ENCODE data around the gene CALML6. TPM values are rescaled to one million over a fixed set of nuclear protein-coding genes. Genes with fewer than 3 reads are reported as not detected.
A peak's percentile ranks its signal among the peaks of the same experiment; 100 is the strongest.

CALML6 gene
- total RNA-seq, 4 donors from 2014 or later, result 0.42 to 0.78 TPM; not detected in 2

GRCh38 chr1:1920608-1921458 is 5.8 kb downstream of the CALML6 start:
- no peaks in the 10 kb centered on the region for H3K9me3 ChIP-seq
- no peak for DNase-seq (ENCODE audit: low spot score in 2 of 2)
- WGBS, 2 donors, result 67 to 82% methylated on average over 8 to 16 of the region's 27 CpGs
- peaks cover 0 to 31% (median 12%) of the 10 kb centered on the region in 4 donors for H3K4me1 ChIP-seq
- TF ChIP-seq CTCF (IDR thresholded peaks at IDR 0.05) (no peak), EP300 (IDR thresholded peaks at IDR 0.05) (no peak), POLR2A (IDR thresholded peaks at IDR 0.05) (no peak)
- peak overlapping the region in 1 of 4 donors; percentile 70 for H3K27ac ChIP-seq
- peaks cover 0 to 5% of the 10 kb centered on the region in 2 donors for H3K27me3 ChIP-seq
- no peaks in the 10 kb centered on the region for H3K36me3 ChIP-seq
- no peak overlapping the region for H3K4me3 ChIP-seq

- DNase-seq (ENCODE audit: low spot score in 2 of 2), result no peak
- TF ChIP-seq CTCF (IDR thresholded peaks at IDR 0.05) (no peak), POLR2A (IDR thresholded peaks at IDR 0.05) (no peak), EP300 (IDR thresholded peaks at IDR 0.05) (no peak)
- Histone ChIP-seq H3K4me3 (no peak overlapping the region), H3K36me3 (no peaks in the 10 kb centered on the region), H3K27ac (no peak overlapping the region), H3K9me3 (no peaks in the 10 kb centered on the region), H3K27me3 (no peaks in the 10 kb centered on the region), H3K4me1 (peaks cover 0 to 31% (median 12%) of the 10 kb centered on the region in 4 donors)
- WGBS, 2 donors, result 71 to 90% methylated on average over 4 of the region's 6 CpGs
Measured at GRCh38 chr1:1921459-1921862, 6.4 kb downstream of the CALML6 start.

- H3K27me3 ChIP-seq, result no peaks in the 10 kb centered on the region
- H3K9me3 ChIP-seq, result no peaks in the 10 kb centered on the region
- no peak for TF ChIP-seq POLR2A (IDR thresholded peaks at IDR 0.05)
- TF ChIP-seq CTCF (IDR thresholded peaks at IDR 0.05), result no peak
- no peak for TF ChIP-seq EP300 (IDR thresholded peaks at IDR 0.05)
- peaks cover 0 to 31% (median 12%) of the 10 kb centered on the region in 4 donors for H3K4me1 ChIP-seq
- DNase-seq (ENCODE audit: low spot score in 2 of 2), result no peak
- H3K36me3 ChIP-seq, result no peaks in the 10 kb centered on the region
- no peak overlapping the region for H3K4me3 ChIP-seq
- H3K27ac ChIP-seq, result no peak overlapping the region
- 71 to 87% methylated on average over 11 to 13 of the region's 16 CpGs for WGBS, 2 donors
Measured at GRCh38 chr1:1921901-1922701, 7.0 kb downstream of the CALML6 start.

- no peaks in the 10 kb centered on the region for H3K9me3 ChIP-seq
- H3K4me3 ChIP-seq, result no peak overlapping the region
- WGBS, 2 donors, result 63 to 67% methylated on average over 4 to 6 of the region's 6 CpGs
- no peaks in the 10 kb centered on the region for H3K36me3 ChIP-seq
- TF ChIP-seq POLR2A (IDR thresholded peaks at IDR 0.05), result no peak
- no peak for TF ChIP-seq EP300 (IDR thresholded peaks at IDR 0.05)
- no peak for TF ChIP-seq CTCF (IDR thresholded peaks at IDR 0.05)
- H3K27ac ChIP-seq, result no peak overlapping the region
- peaks cover 0 to 31% (median 12%) of the 10 kb centered on the region in 4 donors for H3K4me1 ChIP-seq
- no peak for DNase-seq (ENCODE audit: low spot score in 2 of 2)
- H3K27me3 ChIP-seq, result no peaks in the 10 kb centered on the region
Measured at GRCh38 chr1:1922702-1922955, 7.6 kb downstream of the CALML6 start.

All from tibial nerve (tissue), 4 donors.